Spinal cord (tissue), 10 donors: ENCODE results near the gene ZNF415. TPM values are rescaled to one million over a fixed set of nuclear protein-coding genes. Genes with fewer than 3 reads are reported as not detected.
"Not testable (repeated sequence)": the region's sequence is repeated elsewhere in the genome, so short reads cannot be mapped to it uniquely, and the experiment has no call there.

Experiments
- DNase-seq, 6 donors: peaks; one replicate each; pipeline versions ENCODE4 v3.0.0 to v3.0.0-alpha.2; 2013 to 2015; ENCODE audit warnings: low spot score in 6 of 6, low read depth in 4 of 6
- H3K27ac ChIP-seq: one replicate; pipeline ENCODE4 v1.5.1; 2013; ENCODE audit warnings: low read depth, low read length, control low read depth
- H3K27me3 ChIP-seq: one replicate; pipeline ENCODE4 v1.6.1; 2013; ENCODE audit warnings: low read length; ENCODE audit not compliant: control insufficient read depth, insufficient read depth
- H3K36me3 ChIP-seq: one replicate; pipeline ENCODE4 v1.6.1; 2013; ENCODE audit warnings: low read length; ENCODE audit not compliant: control insufficient read depth, insufficient read depth
- H3K4me1 ChIP-seq: one replicate; pipeline ENCODE4 v1.6.1; 2013; ENCODE audit warnings: low read length; ENCODE audit not compliant: control insufficient read depth, insufficient read depth
- H3K4me3 ChIP-seq: one replicate; pipeline ENCODE4 v1.5.1; 2013; ENCODE audit warnings: low read depth, low read length, control low read depth
- H3K9me3 ChIP-seq: one replicate; pipeline ENCODE4 v1.6.1; 2013; ENCODE audit warnings: low read length; ENCODE audit not compliant: control insufficient read depth, insufficient read depth
- WGBS: methylation state at CpG from one replicate; pipeline ENCODE4 v1.1.5; 2013; ENCODE audit warnings: missing lambda C conversion rate; ENCODE audit not compliant: insufficient coverage; 5-methylcytosine and 5-hydroxymethylcytosine counted together
- polyA plus RNA-seq, 2 donors: library from polyadenylated mRNA; unstranded; fragments of 120-200 nt; gene quantifications; one replicate each; pipeline ENCODE4 v1.2.1, GENCODE V29; 2013; ENCODE audit not compliant: insufficient read length in 2 of 2
- total RNA-seq, 2 donors: library from RNA; depleted of rRNA in 1 of 2; stranded (reverse); fragments of 120-200 nt in 1 of 2; fragments of >200 nt in 1 of 2; gene quantifications; one replicate each; pipeline versions ENCODE4 v1.2.3 to v1.2.4, GENCODE V29; 2013 to 2014
- donor health status: healthy.

Gene ZNF415
- total and polyA plus RNA-seq, 4 donors = 27.3 to 41.0 (median 33.8) TPM

DNA sequence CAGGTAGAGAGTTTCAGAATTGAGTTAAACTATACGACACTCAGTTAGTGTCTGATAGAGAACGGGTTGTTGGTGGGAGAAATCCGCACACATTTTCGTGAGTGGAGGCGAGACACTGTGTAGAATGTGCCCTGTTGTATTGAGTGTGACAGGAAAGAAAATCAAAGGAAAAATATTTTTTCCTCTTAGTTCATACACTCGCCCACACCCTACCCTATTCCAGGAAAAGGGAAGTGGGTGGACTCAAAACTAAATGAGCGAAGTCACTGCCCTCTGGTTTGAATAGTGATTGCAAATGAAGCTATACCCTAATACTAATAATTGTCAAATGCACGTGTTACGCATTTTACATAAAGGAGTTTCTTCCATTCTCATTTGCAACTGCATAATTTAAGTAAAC is 24.1 kb upstream of the ZNF415 start:
- H3K4me3 ChIP-seq = no peak overlapping the region

GRCh38 chr19:53147645-53148044 is 14.9 kb upstream of the ZNF415 start:
- no peak overlapping the region for H3K27ac ChIP-seq
- H3K4me1 ChIP-seq = no peaks in the 10 kb centered on the region
- no peaks in the 10 kb centered on the region for H3K27me3 ChIP-seq
- no peak overlapping the region for H3K4me3 ChIP-seq
- no peak for DNase-seq
- peaks cover 5% of the 10 kb centered on the region for H3K9me3 ChIP-seq
- H3K36me3 ChIP-seq = peaks cover 21% of the 10 kb centered on the region

More for the DNA sequence above, 24.1 kb upstream of the ZNF415 start:
- no peaks in the 10 kb centered on the region for H3K27me3 ChIP-seq
- peaks cover 11% of the 10 kb centered on the region for H3K4me1 ChIP-seq
- no peak for DNase-seq
- no peaks in the 10 kb centered on the region for H3K9me3 ChIP-seq
- WGBS = no CpG with 5 or more reads among the region's 9 CpGs
- peaks cover 11% of the 10 kb centered on the region for H3K36me3 ChIP-seq
- no peak overlapping the region for H3K27ac ChIP-seq

DNA sequence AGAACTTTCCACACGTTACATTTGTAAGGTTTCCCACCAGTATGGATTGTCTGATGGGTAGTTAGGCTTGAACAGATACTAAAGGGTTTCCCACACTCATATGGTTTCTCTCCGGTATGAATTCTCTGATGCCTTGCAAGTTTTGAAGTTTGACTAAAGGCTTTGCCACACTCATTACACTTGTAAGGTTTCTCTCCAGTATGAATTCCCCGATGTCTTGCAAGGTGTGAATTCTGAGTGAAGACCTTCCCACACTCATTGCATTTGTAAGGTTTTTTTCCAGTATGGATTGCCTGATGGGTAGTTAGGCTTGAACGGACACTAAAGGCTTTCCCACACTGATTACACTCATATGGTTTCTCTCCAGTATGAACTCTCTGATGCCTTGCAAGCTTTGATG is 7.6 kb upstream of the ZNF415 start:
- no peaks in the 10 kb centered on the region for H3K4me1 ChIP-seq
- no peaks in the 10 kb centered on the region for H3K27me3 ChIP-seq
- no CpG with 5 or more reads among the region's 4 CpGs for WGBS
- no peak for DNase-seq
- H3K9me3 ChIP-seq = peaks cover 5% of the 10 kb centered on the region
- peaks cover 9% of the 10 kb centered on the region for H3K36me3 ChIP-seq
- H3K4me3 ChIP-seq = no peak overlapping the region
- H3K27ac ChIP-seq = no peak overlapping the region

GRCh38 chr19:53136432-53136831 is 3.7 kb upstream of the ZNF415 start:
- no peak overlapping the region for H3K27ac ChIP-seq
- DNase-seq = no peak
- H3K9me3 ChIP-seq = peaks cover 3% of the 10 kb centered on the region
- no peaks in the 10 kb centered on the region for H3K27me3 ChIP-seq
- H3K36me3 ChIP-seq = peaks cover 3% of the 10 kb centered on the region
- no peak overlapping the region for H3K4me3 ChIP-seq
- no CpG with 5 or more reads among the region's 3 CpGs for WGBS
- peaks cover 9% of the 10 kb centered on the region for H3K4me1 ChIP-seq

DNA sequence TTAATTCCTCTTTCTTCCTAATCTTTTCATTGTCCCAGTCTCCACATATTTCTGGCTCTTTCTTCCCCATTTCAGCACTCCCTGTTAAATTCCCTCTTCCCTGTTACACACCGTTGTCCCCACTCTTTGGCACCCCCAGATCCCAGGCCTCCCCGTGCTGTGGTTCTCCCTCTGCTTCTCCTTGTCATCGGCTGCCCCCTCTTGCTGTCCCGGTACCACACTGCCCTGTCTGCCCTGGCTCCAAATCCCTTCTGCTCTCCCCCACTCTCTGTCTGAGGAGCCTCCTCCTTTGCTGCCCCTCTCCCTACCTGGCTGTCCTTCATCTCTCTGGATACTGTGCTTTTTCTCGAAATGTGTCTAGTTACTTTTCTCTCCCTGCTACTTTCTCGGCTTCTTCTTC is 983 bp downstream of the ZNF415 start:
- WGBS = 39% methylated on average over 6 of the region's 6 CpGs
- H3K4me1 ChIP-seq = peaks cover 12% of the 10 kb centered on the region
- H3K4me3 ChIP-seq = peak overlapping the region; percentile 82
- DNase-seq = no peak
- H3K27me3 ChIP-seq = no peaks in the 10 kb centered on the region
- H3K27ac ChIP-seq = no peak overlapping the region
- no peaks in the 10 kb centered on the region for H3K9me3 ChIP-seq
- peaks cover 2% of the 10 kb centered on the region for H3K36me3 ChIP-seq

DNA sequence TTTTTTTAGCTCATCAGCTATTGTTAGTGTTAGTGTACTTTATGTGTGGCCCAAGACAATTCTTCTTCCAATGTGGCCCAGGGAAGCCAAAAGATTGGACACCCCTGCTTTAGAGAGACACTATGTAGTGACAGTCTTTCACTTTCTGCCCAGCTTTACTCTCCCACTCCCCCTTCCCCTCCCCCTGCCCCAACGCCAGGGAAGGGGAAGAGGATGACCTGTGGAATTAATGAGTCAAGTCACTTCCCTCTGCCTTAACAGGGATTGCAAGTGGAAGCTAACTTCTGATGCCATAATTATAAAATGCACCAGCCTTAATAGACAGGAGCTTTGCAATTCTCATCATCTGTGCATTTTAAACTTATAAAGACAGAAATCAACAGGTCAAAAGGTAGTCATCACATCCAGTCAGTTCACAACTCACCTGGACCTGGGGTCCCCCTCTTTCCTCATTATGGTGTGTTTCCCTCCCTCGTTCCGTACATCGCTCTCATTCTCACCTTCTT is 1.6 kb downstream of the ZNF415 start:
- no peak overlapping the region for H3K27ac ChIP-seq
- DNase-seq = no peak
- no peaks in the 10 kb centered on the region for H3K27me3 ChIP-seq
- H3K9me3 ChIP-seq = no peaks in the 10 kb centered on the region
- peaks cover 2% of the 10 kb centered on the region for H3K36me3 ChIP-seq
- H3K4me1 ChIP-seq = peaks cover 12% of the 10 kb centered on the region
- no peak overlapping the region for H3K4me3 ChIP-seq
- WGBS = 88% methylated on average over 3 of the region's 4 CpGs

DNA sequence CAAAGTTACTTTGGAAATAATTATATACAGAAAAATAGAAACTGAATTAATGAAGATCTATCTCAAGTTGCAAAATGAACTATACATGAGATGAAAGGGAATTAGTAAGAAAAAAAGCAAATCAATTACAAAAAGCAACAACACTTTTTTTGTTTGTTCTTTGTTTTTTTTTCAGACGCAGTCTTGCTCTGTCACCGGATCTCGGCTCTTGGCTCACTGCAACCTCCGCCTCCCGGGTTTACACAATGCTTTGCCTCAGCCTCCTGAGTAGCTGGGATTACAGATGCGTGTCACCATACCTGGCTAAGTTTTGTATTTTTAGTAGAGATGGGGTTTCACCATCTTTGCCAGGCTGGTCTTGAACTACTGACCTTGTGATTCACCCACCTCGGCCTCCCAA is 2.2 kb downstream of the ZNF415 start:
- Histone ChIP-seq H3K4me3 (no peak overlapping the region), H3K36me3 (peaks cover 2% of the 10 kb centered on the region), H3K4me1 (peaks cover 12% of the 10 kb centered on the region), H3K27ac (no peak overlapping the region), H3K27me3 (no peaks in the 10 kb centered on the region), H3K9me3 (no peaks in the 10 kb centered on the region)
- no peak for DNase-seq
- 91% methylated on average over 3 of the region's 7 CpGs for WGBS

DNA sequence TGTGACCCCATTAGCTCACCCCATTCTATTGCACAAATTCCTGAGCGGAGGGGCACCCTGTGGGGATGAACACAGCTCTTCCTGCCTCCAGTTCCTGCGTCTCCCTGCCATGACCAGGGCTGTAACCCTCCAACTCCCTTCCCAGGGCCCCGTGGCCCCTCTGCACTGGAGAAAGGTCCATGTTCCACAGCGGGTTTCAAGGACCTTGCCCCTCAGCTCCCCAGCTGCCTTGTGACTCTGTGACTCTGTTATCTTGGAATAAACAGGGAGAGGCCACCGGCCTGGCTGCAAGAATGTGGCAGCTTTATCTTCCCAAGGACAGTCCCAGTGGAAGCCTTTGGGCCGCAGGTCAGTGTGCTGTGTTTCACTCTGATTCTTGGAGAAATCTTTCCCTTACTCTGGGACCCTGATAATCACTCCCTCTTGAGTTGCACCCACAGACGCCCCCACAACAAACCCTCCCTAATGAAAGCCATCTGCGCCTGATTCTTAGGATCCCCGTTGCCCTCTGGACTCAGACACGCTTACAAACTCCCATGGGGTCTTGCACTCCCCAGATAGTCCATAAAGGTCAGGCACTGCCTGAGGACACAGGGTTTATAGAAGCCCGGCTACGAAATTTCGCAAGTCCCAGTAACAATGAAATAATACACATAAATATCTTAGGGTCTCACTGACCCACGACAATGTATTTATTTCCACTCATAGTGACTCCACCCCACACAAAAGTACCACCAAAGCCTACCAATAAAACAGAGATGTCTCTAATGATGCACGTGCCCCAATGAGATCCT is 5.8 kb downstream of the ZNF415 start:
- H3K4me3 ChIP-seq, H3K27ac ChIP-seq, H3K9me3 ChIP-seq, H3K4me1 ChIP-seq, H3K27me3 ChIP-seq, DNase-seq: not testable (repeated sequence)
- WGBS = 79% methylated on average over 8 of the region's 15 CpGs
- peaks cover 15% of the 10 kb centered on the region for H3K36me3 ChIP-seq

DNA sequence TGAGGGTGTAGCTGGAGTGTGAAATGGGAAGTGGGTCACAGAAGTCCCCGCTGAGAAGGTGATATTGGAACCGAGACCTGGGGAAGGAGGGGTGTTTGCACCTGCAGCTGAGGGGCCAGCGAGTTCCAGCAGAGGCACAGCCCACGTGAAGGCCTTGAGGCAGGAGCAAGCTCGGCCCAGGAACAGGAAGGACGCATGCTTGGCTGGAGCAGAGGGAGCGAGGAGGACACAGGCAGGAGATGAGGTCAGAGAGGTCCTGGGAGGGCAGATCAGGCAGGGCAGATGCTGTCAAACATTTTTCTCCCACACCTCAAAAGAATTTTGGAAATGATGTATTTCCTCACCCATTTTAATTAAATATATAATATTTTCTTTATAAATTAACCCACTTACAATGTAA is 9.3 kb downstream of the ZNF415 start:
- Histone ChIP-seq H3K36me3 (peaks cover 15% of the 10 kb centered on the region), H3K9me3 (no peaks in the 10 kb centered on the region), H3K4me1 (no peaks in the 10 kb centered on the region), H3K4me3 (no peak overlapping the region), H3K27ac (no peak overlapping the region), H3K27me3 (no peaks in the 10 kb centered on the region)
- WGBS = 86% methylated on average over 4 of the region's 7 CpGs
- DNase-seq = no peak

GRCh38 chr19:53112286-53112685 is 20.4 kb downstream of the ZNF415 start:
- WGBS = no CpG with 5 or more reads among the region's 2 CpGs
- no peaks in the 10 kb centered on the region for H3K9me3 ChIP-seq
- no peaks in the 10 kb centered on the region for H3K27me3 ChIP-seq
- no peak for DNase-seq
- H3K4me1 ChIP-seq = no peaks in the 10 kb centered on the region
- no peak overlapping the region for H3K27ac ChIP-seq
- no peak overlapping the region for H3K4me3 ChIP-seq
- H3K36me3 ChIP-seq = peaks cover 39% of the 10 kb centered on the region
